Amygdala (tissue), 56 donors: ENCODE data around the gene FGF14.
A peak's percentile ranks its signal among the peaks of the same experiment; 100 is the strongest.

Source experiments
- DNase-seq, 56 donors: peaks; one replicate each; lab custom pipeline; 2025; lab: John Stamatoyannopoulos, UW

Gene FGF14

GRCh38 chr13:102002287-102002686 is 399.6 kb downstream of the FGF14 start:
- no peak for DNase-seq

- DNase-seq, result no peak
Measured at GRCh38 chr13:102000764-102001163, 401.1 kb downstream of the FGF14 start.

GRCh38 chr13:101998129-101998528 is 403.7 kb downstream of the FGF14 start:
- no peak for DNase-seq

GRCh38 chr13:101996954-101997353 is 404.9 kb downstream of the FGF14 start:
- DNase-seq, result peak in 2 of 56 donors; percentile 6 to 12

- DNase-seq, result no peak
Measured at GRCh38 chr13:101989798-101990350, 412.0 kb downstream of the FGF14 start.

GRCh38 chr13:101988140-101988539 is 413.7 kb downstream of the FGF14 start:
- DNase-seq, result no peak

- DNase-seq, result no peak
Measured at GRCh38 chr13:101986316-101986715, 415.5 kb downstream of the FGF14 start.

GRCh38 chr13:101985321-101985720 is 416.5 kb downstream of the FGF14 start:
- DNase-seq, result no peak

- no peak for DNase-seq
Measured at GRCh38 chr13:101982903-101983302, 418.9 kb downstream of the FGF14 start.

GRCh38 chr13:101979825-101980224 is 422.0 kb downstream of the FGF14 start:
- no peak for DNase-seq

- DNase-seq, result no peak
Measured at GRCh38 chr13:101978552-101979315, 423.1 kb downstream of the FGF14 start.

GRCh38 chr13:101977475-101977874 is 424.4 kb downstream of the FGF14 start:
- DNase-seq, result no peak

- no peak for DNase-seq
Measured at GRCh38 chr13:101972191-101972590, 429.7 kb downstream of the FGF14 start.

GRCh38 chr13:101970341-101970740 is 431.5 kb downstream of the FGF14 start:
- DNase-seq, result no peak

- DNase-seq, result no peak
Measured at GRCh38 chr13:101967781-101968180, 434.1 kb downstream of the FGF14 start.

GRCh38 chr13:101967216-101967615 is 434.6 kb downstream of the FGF14 start:
- DNase-seq, result no peak

GRCh38 chr13:101965096-101965495 is 436.8 kb downstream of the FGF14 start:
- DNase-seq, result no peak

- DNase-seq, result no peak
Measured at GRCh38 chr13:101959016-101959415, 442.8 kb downstream of the FGF14 start.

- DNase-seq, result no peak
Measured at GRCh38 chr13:101955764-101956163, 446.1 kb downstream of the FGF14 start.

- no peak for DNase-seq
Measured at GRCh38 chr13:101951114-101951513, 450.7 kb downstream of the FGF14 start.

GRCh38 chr13:101949681-101950080 is 452.2 kb downstream of the FGF14 start:
- DNase-seq, result no peak

- no peak for DNase-seq
Measured at GRCh38 chr13:101946401-101946800, 455.4 kb downstream of the FGF14 start.
